MCF 10A (cell line): Measurements from ENCODE around the gene PNLIPRP1. TPM values are rescaled to one million over a fixed set of nuclear protein-coding genes. Genes with fewer than 3 reads are reported as not detected.

Experiments
- BruUV-seq: library from RNA; stranded (reverse); fragments of 400-500 nt; replicated peaks from 2 replicates; lab custom pipeline; 2021; lab: Mats Ljungman, UMichigan
- CTCF ChIA-PET: fragments of 300-600 bp; sonication (Branson Sonifier 250); formaldehyde crosslinking; extraction: SDS; loops from one replicate; lab custom pipeline; 2021; ENCODE audit warnings: antibody characterized with exemption, inconsistent platforms; lab: Yijun Ruan, JAX
- POLR2A ChIA-PET: fragments of 300-600, 350-650 bp; sonication (Branson Sonifier 250); formaldehyde crosslinking; extraction: SDS; loops from one replicate; lab custom pipeline; 2020; ENCODE audit warnings: antibody characterized with exemption, inconsistent platforms; lab: Yijun Ruan, JAX
- DNase-seq: peaks from one replicate; pipeline ENCODE4 v3.0.0-alpha.2; 2018; ENCODE audit not compliant: unreplicated experiment
- H3K27ac Mint-ChIP-seq: one replicate; pipeline ENCODE4 v1.8.0; 2022; ENCODE audit warnings: mild to moderate bottlenecking, low read depth, mixed read lengths; ENCODE audit not compliant: unreplicated experiment
- H3K27me3 Mint-ChIP-seq: one replicate; pipeline ENCODE4 v1.8.0; 2022; ENCODE audit warnings: mixed read lengths; ENCODE audit not compliant: insufficient read depth, unreplicated experiment
- H3K36me3 Mint-ChIP-seq: one replicate; pipeline ENCODE4 v1.8.0; 2022; ENCODE audit warnings: mild to moderate bottlenecking, moderate library complexity, mixed read lengths; ENCODE audit not compliant: insufficient read depth, unreplicated experiment
- H3K4me1 Mint-ChIP-seq: one replicate; pipeline ENCODE4 v1.8.0; 2022; ENCODE audit warnings: mixed read lengths; ENCODE audit not compliant: insufficient read depth, unreplicated experiment
- H3K4me3 Mint-ChIP-seq: one replicate; pipeline ENCODE4 v1.8.0; 2022; ENCODE audit warnings: mild to moderate bottlenecking, moderate library complexity, mixed read lengths; ENCODE audit not compliant: unreplicated experiment
- H3K9me3 Mint-ChIP-seq: one replicate; pipeline ENCODE4 v1.8.0; 2022; ENCODE audit warnings: mixed read lengths; ENCODE audit not compliant: unreplicated experiment
- intact Hi-C: fragments of 100-400 bp; cut with micrococcal nuclease; formaldehyde crosslinking; loops from 2 replicates; pipeline ENCODE4 v1.14.1; 2022
- total RNA-seq: library from RNA; stranded (reverse); gene quantifications from 2 replicates; pipeline ENCODE4 v1.2.3, GENCODE V29; 2022
- TF ChIP-seq, protein P1 (sequence below): fragments of 200-600 bp; IDR thresholded peaks from one replicate; pipeline ENCODE4 v1.8.0; 2022; ENCODE audit warnings: antibody characterized with exemption, mild to moderate bottlenecking; ENCODE audit not compliant: unreplicated experiment

The PNLIPRP1 gene
- total RNA-seq, 1 experiment from 2014 or later: not detected

DNA sequence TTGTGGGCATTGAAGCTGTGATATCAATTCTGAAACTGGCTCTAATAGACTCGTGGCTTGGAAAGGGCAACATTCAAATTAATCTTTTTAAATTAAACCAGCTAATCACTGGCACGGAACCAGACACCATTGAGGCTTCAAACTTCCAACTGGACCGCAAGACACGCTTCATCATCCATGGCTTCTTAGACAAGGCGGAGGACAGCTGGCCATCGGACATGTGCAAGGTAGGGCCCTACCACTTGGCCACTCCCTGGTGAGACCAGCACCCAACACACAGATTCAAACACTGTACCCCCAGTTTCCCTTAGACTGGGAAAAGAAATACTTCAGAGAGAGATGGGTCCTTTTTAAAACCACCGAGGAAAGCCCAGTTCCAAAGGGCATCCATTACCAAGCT lies 35.1 kb downstream of the PNLIPRP1 start:
- DNase-seq: no peak
- ChIA-PET CTCF (interaction anchor here (0.7 to 3.7 kb wide), 5 partner anchors 8 to 173 kb away, joined by 3 to 38 read pairs (median 4); no protein-coding TSS in a partner anchor), POLR2A (interaction anchor here (0.7 kb wide), 1 partner anchor 101 kb away, joined by 3 read pairs; no protein-coding TSS in a partner anchor)
- TF ChIP-seq, protein P1, sequence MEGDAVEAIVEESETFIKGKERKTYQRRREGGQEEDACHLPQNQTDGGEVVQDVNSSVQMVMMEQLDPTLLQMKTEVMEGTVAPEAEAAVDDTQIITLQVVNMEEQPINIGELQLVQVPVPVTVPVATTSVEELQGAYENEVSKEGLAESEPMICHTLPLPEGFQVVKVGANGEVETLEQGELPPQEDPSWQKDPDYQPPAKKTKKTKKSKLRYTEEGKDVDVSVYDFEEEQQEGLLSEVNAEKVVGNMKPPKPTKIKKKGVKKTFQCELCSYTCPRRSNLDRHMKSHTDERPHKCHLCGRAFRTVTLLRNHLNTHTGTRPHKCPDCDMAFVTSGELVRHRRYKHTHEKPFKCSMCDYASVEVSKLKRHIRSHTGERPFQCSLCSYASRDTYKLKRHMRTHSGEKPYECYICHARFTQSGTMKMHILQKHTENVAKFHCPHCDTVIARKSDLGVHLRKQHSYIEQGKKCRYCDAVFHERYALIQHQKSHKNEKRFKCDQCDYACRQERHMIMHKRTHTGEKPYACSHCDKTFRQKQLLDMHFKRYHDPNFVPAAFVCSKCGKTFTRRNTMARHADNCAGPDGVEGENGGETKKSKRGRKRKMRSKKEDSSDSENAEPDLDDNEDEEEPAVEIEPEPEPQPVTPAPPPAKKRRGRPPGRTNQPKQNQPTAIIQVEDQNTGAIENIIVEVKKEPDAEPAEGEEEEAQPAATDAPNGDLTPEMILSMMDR: no peak
- no peaks in the 10 kb centered on the region for H3K4me1 Mint-ChIP-seq
- no TSS peak for BruUV-seq
- peaks cover 16% of the 10 kb centered on the region for H3K27me3 Mint-ChIP-seq
- no peak overlapping the region for H3K27ac Mint-ChIP-seq
- H3K36me3 Mint-ChIP-seq: no peaks in the 10 kb centered on the region
- H3K9me3 Mint-ChIP-seq: no peaks in the 10 kb centered on the region
- intact Hi-C loops: loop anchor here (5.0 kb wide), 1 partner anchor 551 kb away; no protein-coding TSS in a partner anchor
- H3K4me3 Mint-ChIP-seq: no peak overlapping the region

DNA sequence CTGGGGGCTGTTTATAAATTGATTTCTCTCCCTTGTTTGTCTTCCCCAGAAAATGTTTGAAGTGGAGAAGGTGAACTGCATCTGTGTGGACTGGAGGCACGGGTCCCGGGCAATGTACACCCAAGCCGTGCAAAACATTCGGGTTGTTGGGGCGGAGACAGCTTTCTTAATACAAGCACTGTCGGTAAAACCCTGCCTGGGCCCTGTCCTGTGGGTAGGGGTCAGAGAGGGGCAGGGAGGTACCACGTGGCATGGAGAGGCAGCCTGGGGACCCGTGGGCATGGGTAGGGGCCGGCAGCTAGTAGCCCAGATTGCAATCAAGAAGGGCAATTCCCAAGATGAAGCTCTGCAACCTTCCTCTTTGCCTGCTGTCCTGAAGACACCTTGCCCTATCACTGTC lies 36.1 kb downstream of the PNLIPRP1 start:
- Mint-ChIP-seq H3K4me1 (no peaks in the 10 kb centered on the region), H3K4me3 (no peak overlapping the region), H3K36me3 (no peaks in the 10 kb centered on the region), H3K27ac (no peak overlapping the region), H3K27me3 (peaks cover 12% of the 10 kb centered on the region), H3K9me3 (no peaks in the 10 kb centered on the region)
- no peak for DNase-seq
- CTCF ChIA-PET: interaction anchor here (0.6 to 3.7 kb wide), 15 partner anchors 9 to 590 kb away, joined by 3 to 38 read pairs (median 4); no protein-coding TSS in a partner anchor
- TF ChIP-seq, protein P1: no peak
- BruUV-seq: no TSS peak
- POLR2A ChIA-PET: no interaction called here
- intact Hi-C loops: loop anchor here (1.0 to 5.0 kb wide), 2 partner anchors 161 to 550 kb away; no protein-coding TSS in a partner anchor

DNA sequence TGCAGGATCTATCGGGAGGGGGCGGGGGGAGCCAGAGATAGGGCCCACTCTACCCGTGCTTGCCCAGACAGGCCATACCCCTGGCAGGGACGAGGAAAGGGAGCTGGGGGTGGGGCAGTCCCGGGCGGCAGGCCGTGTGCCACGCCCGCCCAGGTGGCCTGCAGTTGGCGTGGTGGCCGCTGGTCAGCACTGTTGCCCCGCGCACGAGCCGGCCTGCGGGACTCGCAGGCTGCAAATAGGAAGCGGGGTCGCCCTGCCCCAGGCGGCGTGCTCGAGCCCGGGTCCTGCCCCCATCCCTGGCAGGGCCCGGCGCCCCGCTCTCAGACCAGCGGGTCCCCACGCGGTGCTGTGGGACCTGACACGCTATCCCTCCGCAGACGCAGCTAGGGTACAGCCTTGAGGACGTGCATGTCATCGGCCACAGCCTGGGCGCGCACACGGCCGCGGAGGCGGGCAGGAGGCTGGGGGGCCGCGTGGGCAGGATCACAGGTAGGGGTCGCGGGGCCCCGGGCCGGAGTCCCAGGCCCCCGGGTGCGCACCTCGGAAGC lies 36.7 kb downstream of the PNLIPRP1 start:
- BruUV-seq: no TSS peak
- intact Hi-C loops: loop anchor here (1.0 to 5.0 kb wide), 2 partner anchors 161 to 550 kb away; no protein-coding TSS in a partner anchor
- no peaks in the 10 kb centered on the region for H3K36me3 Mint-ChIP-seq
- H3K27me3 Mint-ChIP-seq: peaks cover 5% of the 10 kb centered on the region
- ChIA-PET CTCF (interaction anchor here (0.6 to 3.7 kb wide), 16 partner anchors 9 to 1096 kb away, joined by 3 to 38 read pairs (median 4); no protein-coding TSS in a partner anchor), POLR2A (interaction anchor here (0.6 kb wide), 1 partner anchor 186 kb away, joined by 3 read pairs; no protein-coding TSS in a partner anchor)
- no peaks in the 10 kb centered on the region for H3K9me3 Mint-ChIP-seq
- no peaks in the 10 kb centered on the region for H3K4me1 Mint-ChIP-seq
- TF ChIP-seq, protein P1: no peak
- no peak overlapping the region for H3K4me3 Mint-ChIP-seq
- DNase-seq: peak; percentile 8
- H3K27ac Mint-ChIP-seq: no peak overlapping the region

DNA sequence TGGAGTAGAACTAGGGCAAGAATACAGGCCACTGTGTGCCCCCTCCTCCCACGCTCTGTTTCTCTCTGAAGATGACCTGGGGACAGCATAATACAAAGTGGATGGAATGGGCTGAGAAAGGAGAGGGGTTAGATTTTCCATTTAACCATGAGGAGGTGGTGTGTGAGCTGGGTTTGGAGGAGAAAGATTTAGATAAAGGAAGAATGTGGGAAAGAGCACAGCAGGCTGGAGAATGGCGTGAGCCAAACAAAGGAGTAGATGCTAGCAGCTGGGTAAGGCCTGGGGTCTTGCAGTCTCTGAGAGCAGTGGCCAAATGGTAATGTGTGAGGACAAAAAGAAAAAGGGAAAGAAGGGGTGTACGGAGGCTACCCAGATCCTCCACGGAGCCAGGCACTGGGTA lies 38.6 kb downstream of the PNLIPRP1 start:
- BruUV-seq: no TSS peak
- H3K4me3 Mint-ChIP-seq: no peak overlapping the region
- CTCF ChIA-PET: interaction anchor here (0.5 to 1.3 kb wide), 4 partner anchors 158 to 1457 kb away, joined by 3 to 5 read pairs (median 3); no protein-coding TSS in a partner anchor
- H3K4me1 Mint-ChIP-seq: peaks cover 4% of the 10 kb centered on the region
- POLR2A ChIA-PET: no interaction called here
- DNase-seq: no peak
- no peak overlapping the region for H3K27ac Mint-ChIP-seq
- TF ChIP-seq, protein P1: no peak
- intact Hi-C loops: loop anchor here (5.0 kb wide), 1 partner anchor 548 kb away; no protein-coding TSS in a partner anchor
- no peaks in the 10 kb centered on the region for H3K27me3 Mint-ChIP-seq
- no peaks in the 10 kb centered on the region for H3K9me3 Mint-ChIP-seq
- H3K36me3 Mint-ChIP-seq: no peaks in the 10 kb centered on the region
